SKM-1 treated with dmso at 0.1 percent for 144 hours (cell line): ENCODE results near the gene ADI1.
"Not testable (repeated sequence)": the region's sequence is repeated elsewhere in the genome, so short reads cannot be mapped to it uniquely, and the experiment has no call there.

Experiments
- DNase-seq: peaks from one replicate; lab custom pipeline; 2025; ENCODE audit not compliant: unreplicated experiment; lab: John Stamatoyannopoulos, UW

ADI1 gene

DNA sequence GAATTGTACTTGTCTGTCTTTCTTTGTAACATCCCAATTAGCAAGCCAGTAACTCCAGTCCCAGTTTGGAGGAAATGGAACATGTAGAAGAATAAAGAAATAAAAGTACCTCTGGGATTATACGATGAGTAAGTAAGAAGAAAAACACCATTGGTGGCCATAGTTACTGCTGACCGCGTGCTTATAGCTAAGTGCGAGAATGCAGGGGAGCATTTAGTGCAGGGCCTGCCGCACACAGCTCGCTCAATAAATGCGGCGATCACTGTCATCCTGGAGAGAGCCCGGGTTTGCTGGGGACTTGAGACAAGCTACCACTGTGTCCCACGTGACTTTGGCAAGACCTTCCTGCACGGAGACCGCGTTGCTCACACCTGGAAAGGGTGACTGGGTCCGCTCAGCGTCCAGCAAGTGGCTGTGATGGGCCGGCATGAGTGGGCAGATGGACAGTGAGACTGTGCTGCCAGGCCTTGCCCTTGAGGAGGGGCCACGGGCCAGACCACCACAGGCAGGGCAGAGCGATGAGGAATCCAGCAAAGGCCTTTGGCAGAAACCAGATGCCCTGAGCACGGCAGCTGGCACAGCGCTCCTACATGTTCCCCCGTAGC lies 54.8 kb downstream of the ADI1 start:
- DNase-seq: no peak

DNA sequence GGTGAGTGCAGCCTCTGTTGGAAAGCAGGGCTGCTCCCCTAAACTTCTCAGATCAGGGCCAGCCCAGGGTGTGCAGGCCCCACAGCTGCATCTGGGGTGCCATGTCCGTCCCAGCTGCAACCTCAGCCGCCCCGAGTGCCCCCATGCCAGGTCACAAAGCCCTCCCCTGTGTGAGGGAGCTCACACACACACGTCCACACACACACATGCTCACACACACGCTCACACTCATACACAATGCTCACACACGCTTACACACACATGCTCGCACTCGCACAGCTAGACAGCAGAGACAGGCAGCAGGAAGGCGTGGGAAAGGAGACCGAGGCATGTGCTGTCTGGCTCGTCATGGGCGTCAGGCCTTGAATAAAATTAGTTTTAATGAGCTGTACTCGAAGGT lies 55.4 kb downstream of the ADI1 start:
- DNase-seq: no peak

DNA sequence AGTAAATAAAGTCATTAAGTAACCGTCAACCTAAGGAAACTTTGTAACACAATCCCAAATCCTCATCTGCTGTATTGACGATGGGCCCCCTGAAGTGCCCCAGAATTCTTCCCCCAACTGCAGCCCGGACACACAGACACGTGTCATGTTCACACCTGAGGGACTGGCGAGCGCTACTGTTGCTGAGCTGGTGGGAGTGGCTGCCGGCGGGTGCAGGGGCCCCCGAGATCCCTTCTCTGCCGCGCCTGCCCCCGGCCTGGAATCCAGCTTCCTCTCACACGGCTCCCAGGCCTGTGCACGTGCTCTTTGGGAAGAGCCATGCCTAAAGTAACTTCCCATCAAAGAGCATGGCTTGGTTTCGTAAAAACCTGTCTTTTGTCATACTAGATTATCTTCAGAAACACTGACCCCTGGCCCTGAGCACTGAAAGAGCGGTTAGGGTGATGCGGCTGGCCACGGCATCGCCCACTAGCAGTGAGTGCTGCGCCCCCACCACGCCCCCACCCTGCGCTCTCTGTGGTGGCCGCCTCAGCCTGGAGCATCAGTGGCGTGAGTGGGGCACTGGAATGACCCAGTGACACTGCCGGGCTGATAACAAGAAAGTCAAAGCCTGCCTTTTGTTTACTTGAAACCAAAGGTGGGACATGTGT lies 56.0 kb downstream of the ADI1 start:
- DNase-seq: no peak

DNA sequence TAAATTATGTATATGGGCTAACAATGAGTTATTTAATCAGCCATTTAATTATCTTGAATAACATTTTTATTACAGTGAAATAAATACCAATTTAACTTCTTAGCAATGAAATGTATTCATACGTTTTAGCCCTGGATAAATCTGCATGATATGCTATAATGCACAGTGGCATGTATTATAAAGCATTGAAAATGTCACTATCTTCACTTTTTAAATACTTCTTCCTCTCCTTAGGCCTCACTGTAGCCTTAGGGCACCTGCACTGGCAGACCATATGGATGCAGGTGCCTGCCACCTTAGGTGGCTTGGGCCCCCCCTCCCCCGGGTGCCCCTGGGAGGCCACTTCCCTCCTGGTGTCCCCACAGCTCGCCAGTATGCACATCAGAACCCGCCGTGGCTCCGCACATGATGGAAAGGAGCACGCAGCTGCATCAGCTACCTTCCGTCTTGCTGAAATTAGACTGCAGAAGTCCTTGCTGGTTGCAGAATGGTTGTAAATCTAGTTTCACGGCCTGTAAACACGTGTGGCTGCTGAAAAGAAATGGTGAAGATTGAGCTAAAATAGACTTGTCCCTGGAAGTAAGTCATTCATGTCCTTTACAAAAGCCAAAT lies 56.7 kb downstream of the ADI1 start:
- no peak for DNase-seq

DNA sequence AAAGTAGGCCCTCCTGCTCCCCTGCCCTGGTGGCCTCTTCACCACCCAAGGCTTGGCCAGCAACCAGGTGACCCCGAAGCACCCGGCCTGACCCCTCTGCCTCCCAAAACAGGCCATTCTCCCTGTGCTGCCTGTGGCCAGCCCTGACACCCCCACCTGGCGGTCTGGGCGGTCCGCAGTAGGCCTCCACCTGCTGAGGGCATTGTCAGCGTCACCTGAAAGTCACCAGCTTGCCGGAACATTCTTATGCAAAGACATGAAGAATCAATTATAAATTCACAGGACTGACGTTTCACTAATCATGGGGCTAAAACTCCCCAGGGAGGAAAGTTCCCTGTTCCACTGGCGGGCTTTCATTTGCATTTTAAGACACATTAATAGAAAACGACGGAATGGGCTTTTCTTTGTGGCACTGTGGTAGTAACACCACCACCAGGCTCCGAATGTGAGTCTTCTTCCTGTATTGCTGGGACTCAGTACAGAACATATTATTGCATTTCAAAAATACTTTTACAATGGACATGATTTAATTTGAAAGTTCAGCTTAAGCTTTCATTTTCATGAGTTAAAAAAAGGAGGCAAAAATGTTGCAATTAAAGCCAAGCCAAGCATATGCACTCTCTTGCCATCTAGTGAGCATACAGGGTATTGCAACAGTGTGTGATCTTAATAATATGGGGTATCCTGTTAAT lies 57.4 kb downstream of the ADI1 start:
- DNase-seq: peak; percentile 26

DNA sequence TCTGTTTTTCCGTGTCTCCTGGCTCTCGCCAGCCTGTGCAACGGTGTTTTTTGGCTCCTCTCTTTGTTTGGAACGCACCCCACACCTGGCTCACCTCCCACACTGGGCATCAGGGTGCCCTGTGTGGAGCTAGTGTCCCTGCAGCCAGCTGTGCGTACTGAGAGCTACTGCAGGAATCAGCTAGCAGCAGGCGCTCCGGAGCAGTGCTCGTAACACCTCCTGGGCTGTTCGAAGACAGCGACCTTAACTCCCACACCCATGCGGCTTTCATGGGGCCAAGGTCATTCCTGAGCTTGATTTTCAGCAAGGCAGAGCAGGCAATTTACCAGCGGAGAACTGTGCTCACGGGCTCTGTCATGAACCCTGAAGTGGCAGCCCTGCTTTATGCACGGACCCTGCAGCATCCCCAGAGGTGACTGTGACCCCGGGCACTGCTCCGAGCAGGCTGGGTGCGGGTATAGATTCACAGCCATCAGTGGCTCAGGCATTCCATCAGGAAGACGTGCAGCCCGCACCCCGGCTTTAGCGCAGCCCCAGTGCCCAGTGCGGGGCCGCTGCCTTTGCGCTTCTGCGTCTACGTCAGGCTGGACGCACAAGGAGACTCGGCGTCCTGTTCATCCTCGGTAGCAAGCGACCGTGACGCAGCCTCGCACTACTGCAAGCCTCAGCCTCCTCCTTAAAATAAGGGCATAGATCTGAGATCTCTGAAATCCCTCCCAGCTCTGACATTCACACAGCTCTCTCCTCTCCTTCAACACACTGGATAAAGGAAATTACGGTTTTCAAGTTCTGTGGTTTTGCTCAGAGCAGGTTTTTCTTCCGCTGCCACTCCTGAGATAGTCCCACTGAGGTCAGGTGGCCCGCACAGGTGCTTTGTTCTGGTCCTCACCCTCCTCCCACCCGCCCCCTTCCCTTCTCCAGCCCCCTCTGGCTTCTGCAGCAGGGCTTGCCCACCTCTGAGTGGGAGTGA lies 58.2 kb downstream of the ADI1 start:
- DNase-seq: no peak

DNA sequence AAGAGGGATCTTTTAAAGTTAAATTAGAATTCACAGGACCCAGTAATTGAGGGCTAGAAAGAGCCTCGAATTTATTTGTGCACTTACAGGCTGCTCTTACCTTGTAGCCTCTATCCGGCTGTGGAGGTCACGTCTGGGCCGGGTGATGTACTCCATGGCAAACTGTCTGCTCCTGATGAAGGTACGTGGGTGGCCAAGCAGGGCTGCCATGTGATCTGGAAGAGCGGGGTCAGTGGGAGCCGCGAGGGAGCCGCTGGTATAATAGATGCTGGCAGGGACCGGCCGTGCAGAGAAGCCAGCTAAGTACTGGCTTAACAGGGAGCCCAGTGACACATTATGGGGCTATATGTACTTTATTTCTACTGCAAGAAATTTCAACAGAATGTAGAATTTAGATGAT lies 59.2 kb downstream of the ADI1 start:
- no peak for DNase-seq

DNA sequence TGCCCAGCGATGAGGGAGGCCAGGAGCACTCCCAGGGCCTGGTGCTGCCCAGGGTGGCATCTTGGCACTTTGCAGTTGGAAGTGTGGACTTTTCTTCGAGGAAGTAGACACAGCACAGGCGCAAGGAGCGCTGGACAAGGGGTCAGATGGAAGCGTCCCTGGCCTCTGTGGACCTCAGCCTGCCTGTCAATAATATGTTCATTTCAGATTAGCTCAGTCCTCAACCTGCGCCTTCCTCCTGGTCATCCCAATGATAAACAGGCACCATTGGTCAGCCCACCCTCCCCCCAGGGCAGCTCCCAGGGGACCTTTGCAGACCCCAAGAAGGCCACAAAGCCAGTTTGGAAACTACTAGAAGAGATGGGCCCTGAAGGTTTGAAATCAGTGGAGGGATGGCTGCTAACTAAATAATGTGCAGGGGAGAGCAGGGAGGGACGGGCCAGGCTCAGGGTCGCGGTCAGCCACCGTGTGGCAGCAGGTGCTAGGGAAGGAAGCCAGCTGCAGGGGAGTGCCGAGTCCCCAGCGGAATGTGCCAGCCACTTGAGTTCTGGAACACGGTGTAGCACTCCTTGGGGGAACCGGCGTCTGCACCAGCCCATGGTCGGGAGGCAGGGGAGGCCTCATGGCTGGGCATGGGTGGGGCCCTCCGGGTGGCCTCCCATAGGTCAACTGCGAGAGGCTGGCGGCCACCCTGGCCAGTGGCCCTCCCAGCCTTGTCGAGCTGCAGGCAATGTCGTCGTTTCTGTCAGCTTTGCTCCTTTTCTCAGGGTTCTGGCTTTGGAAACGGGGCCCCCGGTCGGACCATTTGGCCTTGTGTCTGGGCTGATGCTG lies 59.9 kb downstream of the ADI1 start:
- no peak for DNase-seq

DNA sequence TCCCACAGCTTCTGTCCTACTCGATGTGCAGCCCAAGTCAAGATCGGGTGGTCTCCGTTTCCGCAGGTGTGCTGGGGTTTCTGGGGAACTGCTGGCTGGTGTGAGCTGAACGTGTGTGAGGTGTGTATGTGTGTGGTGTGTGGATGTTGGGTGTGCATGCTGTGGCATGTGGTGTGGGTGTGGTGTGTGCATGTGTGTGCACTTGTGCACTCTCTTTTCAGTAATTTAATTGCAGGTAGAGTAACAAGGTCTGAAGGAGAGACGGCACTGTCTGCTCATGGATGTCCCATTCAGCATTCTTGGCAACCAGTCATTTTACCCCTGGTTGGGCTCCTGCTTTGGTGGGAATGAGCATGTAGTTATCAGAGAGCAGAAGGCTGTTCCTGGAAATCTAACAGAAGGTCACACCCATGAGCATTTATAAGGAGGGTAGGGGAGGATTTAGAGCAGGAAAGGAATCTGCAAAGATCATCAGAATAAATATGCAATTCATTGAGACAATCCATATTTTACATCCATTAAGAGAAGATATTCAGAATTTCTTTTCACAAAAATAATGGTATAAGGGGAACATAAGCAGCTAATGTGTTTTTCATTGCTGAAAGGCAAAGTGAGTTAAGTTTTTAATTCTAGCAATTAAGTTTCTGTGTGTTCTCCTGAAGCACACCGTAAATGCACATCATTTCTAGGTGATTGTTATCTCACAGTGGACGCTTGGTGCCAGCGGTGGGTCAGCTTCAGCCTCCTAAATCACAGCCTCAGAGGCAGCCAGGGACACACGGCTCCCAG lies 60.7 kb downstream of the ADI1 start:
- no peak for DNase-seq

DNA sequence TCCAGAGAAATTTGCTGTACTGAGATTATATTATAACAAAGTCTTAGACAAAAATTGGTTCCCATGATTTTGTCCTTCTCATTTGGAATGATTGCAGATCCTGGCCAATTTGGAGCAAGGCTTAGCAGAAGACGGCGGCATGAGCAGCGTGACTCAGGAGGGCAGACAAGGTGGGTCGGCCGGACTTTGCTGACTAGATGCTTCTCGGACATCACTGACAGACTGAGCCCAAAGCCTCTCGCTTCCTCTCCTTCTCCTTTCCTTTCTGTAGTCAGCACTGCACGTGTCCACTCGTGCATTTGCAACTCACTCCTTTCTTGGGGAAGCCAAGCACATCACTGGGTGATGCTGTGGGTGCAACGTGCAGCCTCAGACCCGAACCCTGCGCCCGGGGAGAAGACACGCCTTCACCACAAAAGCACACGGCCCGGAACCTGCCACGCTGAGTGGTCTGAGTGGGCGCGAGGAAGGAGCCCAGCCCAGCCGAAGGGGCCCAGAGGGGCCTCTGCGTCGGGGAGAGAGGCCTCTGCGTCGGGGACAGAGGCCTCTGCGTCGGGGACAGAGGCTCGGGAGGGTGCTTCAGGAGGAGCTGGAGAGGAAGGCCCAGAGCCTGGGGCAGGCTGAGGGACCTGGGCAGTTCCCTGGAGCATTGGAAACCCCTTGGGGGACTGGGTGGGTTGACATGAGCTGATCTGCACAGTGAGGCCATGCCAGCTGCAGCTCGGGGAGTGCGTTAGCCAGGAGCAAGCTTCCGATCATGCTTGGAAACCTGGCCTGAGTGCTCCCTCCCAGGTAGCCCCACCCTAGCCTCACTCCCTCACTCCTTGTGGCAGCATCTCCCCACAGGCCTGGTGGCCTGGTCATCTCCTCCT lies 61.6 kb downstream of the ADI1 start:
- DNase-seq: no peak

DNA sequence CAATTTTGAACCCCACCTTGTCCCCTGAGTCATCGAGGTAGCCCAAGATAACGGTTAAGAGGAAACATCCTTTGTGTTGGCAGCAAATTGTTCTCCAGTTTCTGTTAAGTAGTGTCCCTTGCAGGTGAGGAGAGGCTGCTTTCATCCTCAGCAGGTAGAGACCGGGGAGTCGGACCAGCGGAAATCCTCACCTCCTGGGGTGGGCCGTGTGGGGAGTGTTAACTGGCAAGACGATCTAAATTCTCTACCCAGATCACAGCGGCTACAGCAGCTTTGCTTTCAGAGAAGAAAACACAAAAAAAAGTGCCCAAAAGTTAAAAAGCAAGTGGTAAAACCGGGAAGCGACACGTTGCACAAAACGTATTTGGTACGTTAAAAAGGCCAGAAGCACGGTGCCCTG lies 63.2 kb downstream of the ADI1 start:
- DNase-seq: no peak

DNA sequence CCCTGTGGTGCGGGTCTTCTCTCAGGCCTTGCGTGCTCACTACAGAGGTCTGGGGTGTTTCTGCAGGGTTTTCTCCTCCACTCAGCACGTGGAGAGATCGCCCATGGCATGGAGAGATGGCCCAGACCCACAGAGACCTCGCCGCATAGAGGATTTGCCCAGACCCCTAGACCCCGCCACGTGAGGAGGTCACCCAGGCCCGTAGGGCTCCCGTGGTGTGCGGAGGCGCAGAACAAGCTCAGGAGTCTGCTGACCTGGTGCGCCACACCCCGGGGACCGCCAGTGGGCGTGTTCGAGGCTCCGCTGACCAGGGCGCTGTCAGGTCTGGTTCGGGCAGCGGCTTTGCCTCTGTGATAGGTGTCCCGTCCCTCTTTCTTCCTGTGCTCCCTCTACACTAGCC lies 64.5 kb downstream of the ADI1 start:
- no peak for DNase-seq

DNA sequence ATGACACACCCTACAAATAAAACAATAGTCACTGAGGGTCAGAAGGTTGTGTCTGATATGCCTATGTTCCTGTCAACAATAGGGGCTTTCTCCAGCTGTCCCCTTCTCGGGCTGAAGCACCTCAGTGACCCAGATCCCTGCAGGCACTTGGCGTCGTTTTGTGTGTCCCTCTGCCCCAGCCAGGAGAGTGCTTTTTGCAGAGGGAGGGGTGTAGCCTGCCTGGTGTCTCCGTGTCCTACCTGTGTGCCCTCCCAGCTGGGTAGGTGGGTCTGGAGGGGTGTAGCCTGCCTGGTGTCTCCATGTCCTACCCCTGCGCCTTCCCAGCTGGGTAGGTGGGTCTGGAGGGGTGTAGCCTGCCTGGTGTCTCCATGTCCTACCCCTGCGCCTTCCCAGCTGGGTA lies 65.3 kb downstream of the ADI1 start:
- not testable (repeated sequence) for DNase-seq

DNA sequence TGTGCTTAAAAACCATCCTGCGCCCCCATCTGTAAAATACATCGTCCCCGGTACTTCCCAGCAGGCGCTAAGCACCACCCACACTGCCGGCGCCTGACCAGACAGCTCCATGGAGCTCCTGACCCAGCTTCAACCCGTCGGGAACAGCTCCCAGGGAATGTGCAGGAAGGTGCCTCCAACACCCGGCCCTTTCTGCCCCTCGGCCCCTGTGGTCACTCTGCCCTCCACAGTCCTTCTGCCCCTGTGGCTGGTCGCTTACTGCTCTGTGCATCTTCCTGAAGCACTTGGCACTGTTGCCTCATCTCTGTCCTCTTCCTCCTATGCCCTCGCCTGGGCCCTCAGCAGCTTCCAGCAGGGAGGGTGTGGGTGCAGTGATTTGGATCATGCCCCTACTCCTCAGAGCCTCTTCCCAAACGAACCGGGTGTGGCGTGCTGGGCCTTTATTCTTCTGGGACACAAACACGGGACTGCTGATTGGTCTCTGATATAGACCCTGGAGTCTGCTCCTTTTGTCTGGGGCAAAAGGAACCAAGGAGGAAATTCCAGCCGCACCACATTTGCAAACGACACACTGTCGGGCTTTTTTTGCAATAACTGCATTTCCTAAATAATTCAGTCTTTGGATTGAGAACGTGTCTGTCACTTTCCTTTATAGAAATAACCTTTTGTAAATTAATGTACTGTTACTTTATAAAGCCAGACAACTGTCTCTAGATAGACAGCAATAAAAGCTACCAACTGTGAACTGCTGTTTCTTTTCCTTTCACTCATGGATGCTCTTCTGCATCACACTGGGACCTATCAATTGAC lies 65.9 kb downstream of the ADI1 start:
- DNase-seq: no peak

DNA sequence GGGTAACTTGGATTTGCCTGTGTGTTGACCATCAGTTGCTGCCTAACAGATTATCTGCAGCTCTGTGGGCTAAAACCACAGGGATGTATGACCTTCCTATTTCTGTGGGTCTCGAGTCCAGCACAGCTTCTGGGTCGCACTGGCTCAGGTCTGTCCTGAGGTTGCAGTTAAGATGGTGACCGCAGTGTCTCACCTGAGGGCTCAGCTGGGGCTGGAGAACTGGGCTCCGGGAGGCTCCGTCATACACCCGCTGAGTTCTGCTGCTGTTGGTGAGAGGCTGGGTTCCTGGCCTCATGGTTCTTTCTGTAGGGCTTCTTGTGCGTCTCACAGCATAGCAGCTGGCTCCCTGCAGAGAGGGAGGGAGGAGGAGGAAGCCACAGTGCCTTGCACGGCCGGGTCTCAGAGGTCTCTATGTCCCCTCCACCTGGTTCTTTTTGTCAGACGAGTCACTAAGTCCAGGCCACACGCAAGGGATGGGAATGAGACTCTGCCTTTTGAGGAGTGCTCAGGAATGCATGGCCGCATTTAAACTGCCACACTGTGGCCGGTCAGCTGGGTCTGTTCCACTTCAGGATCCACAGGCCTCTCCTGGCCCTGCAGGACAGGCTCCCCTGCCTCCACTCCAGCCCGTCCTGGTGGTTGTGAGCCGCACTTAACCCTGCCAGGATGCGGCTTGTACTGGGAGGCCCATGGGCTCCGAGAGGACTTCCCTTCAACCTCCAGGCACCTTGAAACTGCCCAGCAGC lies 67.2 kb downstream of the ADI1 start:
- no peak for DNase-seq

DNA sequence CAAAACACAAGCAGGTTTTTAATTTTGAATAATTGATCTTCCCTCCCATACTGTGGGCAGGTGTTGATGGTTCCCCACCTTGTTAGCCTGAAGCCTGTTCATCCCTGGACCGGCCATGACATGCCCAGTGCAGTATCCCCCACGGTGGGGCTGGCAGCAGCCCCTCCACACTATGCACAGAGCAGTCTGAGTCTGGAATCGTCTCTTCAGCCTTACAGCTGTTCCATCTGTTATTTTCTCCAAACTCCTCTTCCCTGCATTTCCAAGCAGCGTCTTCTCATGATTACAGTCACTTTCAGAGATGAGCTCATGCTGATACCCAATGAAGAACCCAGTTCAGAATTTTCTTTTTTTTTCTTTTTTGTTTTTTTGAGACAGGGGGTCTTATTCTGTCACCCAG lies 68.2 kb downstream of the ADI1 start:
- DNase-seq: no peak
